ENCODE results near the gene NKD2. TPM values are rescaled to one million over a fixed set of nuclear protein-coding genes. Genes with fewer than 3 reads are reported as not detected.

NKD2 gene
- polyA plus RNA-seq, 1 donor (not counting 4 experiments of a cell fraction or from before 2014, with no cell fraction given): not detected

DNA sequence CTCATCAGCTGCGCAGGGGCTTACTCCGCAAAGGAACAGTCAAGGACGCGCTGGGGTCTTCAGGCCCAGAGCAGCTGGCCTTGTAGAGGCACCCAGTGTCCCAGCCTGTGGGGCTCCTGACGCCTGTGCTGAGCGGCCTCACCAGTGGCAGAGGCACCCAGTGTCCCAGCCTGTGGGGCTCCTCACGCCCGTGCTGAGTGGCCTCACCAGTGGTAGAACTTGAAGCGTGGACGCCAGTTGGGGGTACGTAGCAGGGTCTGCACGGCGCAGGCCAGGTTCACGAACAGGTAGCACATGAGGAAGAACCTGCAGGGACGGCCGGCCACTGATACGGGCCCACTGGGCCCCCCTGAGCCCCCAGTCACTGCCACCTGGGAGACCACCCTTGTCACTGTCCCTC is 67.3 kb downstream of the NKD2 start:
- no peaks in the 10 kb centered on the region for H3K36me3 ChIP-seq (ENCODE audit: control insufficient read depth in 2 of 2, extremely low read depth in 1 of 2, insufficient read depth in 2 of 2, low read length in 2 of 2)
- no peak for FAIRE-seq
- dilution Hi-C loops (cut with MboI; ENCODE audit: extremely low pct_ligation_motif_present, low sequenced_read_pairs): no loop called here

GRCh38 chr5:1076406-1076805 is 67.8 kb downstream of the NKD2 start:
- Histone ChIP-seq H3K9me1 (ENCODE audit: control insufficient read depth, extremely low read depth, insufficient read depth, low read length) (no peaks in the 10 kb centered on the region), H3K9me3 (ENCODE audit: control insufficient read depth, low read depth, low read length) (no peaks in the 10 kb centered on the region), H3K27ac (ENCODE audit: control insufficient read depth, insufficient read depth, low read length) (no peak overlapping the region), H3K36me3 (ENCODE audit: control insufficient read depth in 2 of 2, extremely low read depth in 1 of 2, insufficient read depth in 2 of 2, low read length in 2 of 2) (no peaks in the 10 kb centered on the region), H3K4me2 (ENCODE audit: control insufficient read depth, extremely low read depth, insufficient read depth, low read depth, low read length) (no peak overlapping the region), H3K79me2 (ENCODE audit: control insufficient read depth, insufficient read depth, low read length) (no peaks in the 10 kb centered on the region), H4K20me1 (ENCODE audit: control insufficient read depth, extremely low read depth, insufficient read depth, low read length) (no peaks in the 10 kb centered on the region), H2AFZ (ENCODE audit: control insufficient read depth, low read length) (no peak overlapping the region), H3K27me3 (ENCODE audit: control insufficient read depth, extremely low read depth, insufficient read depth, low read length) (no peaks in the 10 kb centered on the region), H3K4me1 (ENCODE audit: control insufficient read depth, extremely low read depth, insufficient read depth, low read length) (no peaks in the 10 kb centered on the region), H3K4me3 (ENCODE audit: control insufficient read depth in 2 of 3, extremely low read depth in 1 of 3, insufficient read depth in 2 of 3, low read depth in 1 of 3, low read length in 3 of 3) (no peak overlapping the region), H3K9ac (ENCODE audit: control insufficient read depth, extremely low read depth, insufficient read depth, low read length) (no peak overlapping the region)
- no peak for DNase-seq (ENCODE audit: low read depth, low spot score)
- FAIRE-seq: no peak
- TF ChIP-seq, protein P1, sequence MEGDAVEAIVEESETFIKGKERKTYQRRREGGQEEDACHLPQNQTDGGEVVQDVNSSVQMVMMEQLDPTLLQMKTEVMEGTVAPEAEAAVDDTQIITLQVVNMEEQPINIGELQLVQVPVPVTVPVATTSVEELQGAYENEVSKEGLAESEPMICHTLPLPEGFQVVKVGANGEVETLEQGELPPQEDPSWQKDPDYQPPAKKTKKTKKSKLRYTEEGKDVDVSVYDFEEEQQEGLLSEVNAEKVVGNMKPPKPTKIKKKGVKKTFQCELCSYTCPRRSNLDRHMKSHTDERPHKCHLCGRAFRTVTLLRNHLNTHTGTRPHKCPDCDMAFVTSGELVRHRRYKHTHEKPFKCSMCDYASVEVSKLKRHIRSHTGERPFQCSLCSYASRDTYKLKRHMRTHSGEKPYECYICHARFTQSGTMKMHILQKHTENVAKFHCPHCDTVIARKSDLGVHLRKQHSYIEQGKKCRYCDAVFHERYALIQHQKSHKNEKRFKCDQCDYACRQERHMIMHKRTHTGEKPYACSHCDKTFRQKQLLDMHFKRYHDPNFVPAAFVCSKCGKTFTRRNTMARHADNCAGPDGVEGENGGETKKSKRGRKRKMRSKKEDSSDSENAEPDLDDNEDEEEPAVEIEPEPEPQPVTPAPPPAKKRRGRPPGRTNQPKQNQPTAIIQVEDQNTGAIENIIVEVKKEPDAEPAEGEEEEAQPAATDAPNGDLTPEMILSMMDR (optimal IDR thresholded peaks at IDR 0.05 in 1 of 3, IDR thresholded peaks at IDR 0.05 in 1 of 3, conservative IDR thresholded peaks at IDR 0.05 in 1 of 3; ENCODE audit: extremely low read depth in 1 of 3, insufficient read depth in 2 of 3, low read length in 3 of 3): no peak
- TF ChIP-seq EZH2 (IDR thresholded peaks at IDR 0.05; ENCODE audit: low read length): no peak
- dilution Hi-C loops (cut with MboI; ENCODE audit: extremely low pct_ligation_motif_present, low sequenced_read_pairs): no loop called here

More for the DNA sequence above, 67.3 kb downstream of the NKD2 start:
- TF ChIP-seq, protein P1 (optimal IDR thresholded peaks at IDR 0.05 in 1 of 3, IDR thresholded peaks at IDR 0.05 in 1 of 3, conservative IDR thresholded peaks at IDR 0.05 in 1 of 3; ENCODE audit: extremely low read depth in 1 of 3, insufficient read depth in 2 of 3, low read length in 3 of 3): no peak
- no peak for TF ChIP-seq EZH2 (IDR thresholded peaks at IDR 0.05; ENCODE audit: low read length)
- H3K9ac ChIP-seq (ENCODE audit: control insufficient read depth, extremely low read depth, insufficient read depth, low read length): no peak overlapping the region
- H3K4me3 ChIP-seq (ENCODE audit: control insufficient read depth in 2 of 3, extremely low read depth in 1 of 3, insufficient read depth in 2 of 3, low read depth in 1 of 3, low read length in 3 of 3): no peak overlapping the region
- no peak overlapping the region for H3K4me2 ChIP-seq (ENCODE audit: control insufficient read depth, extremely low read depth, insufficient read depth, low read depth, low read length)
- no peaks in the 10 kb centered on the region for H3K4me1 ChIP-seq (ENCODE audit: control insufficient read depth, extremely low read depth, insufficient read depth, low read length)
- H4K20me1 ChIP-seq (ENCODE audit: control insufficient read depth, extremely low read depth, insufficient read depth, low read length): no peaks in the 10 kb centered on the region
- no peak overlapping the region for H2AFZ ChIP-seq (ENCODE audit: control insufficient read depth, low read length)
- no peaks in the 10 kb centered on the region for H3K9me1 ChIP-seq (ENCODE audit: control insufficient read depth, extremely low read depth, insufficient read depth, low read length)
- no peak overlapping the region for H3K27ac ChIP-seq (ENCODE audit: control insufficient read depth, insufficient read depth, low read length)
- no peaks in the 10 kb centered on the region for H3K9me3 ChIP-seq (ENCODE audit: control insufficient read depth, low read depth, low read length)
- no peak for DNase-seq (ENCODE audit: low read depth, low spot score)
- H3K27me3 ChIP-seq (ENCODE audit: control insufficient read depth, extremely low read depth, insufficient read depth, low read length): no peaks in the 10 kb centered on the region
- no peaks in the 10 kb centered on the region for H3K79me2 ChIP-seq (ENCODE audit: control insufficient read depth, insufficient read depth, low read length)
